HG03039 (cell line): ENCODE measurements around the gene GMDS.

ENCODE experiments used
- ATAC-seq: cut with Tn5 transposase; IDR thresholded peaks from one replicate; pipeline ENCODE4 v1.9.1; 2021; ENCODE audit warnings: mild to moderate bottlenecking, moderate library complexity; ENCODE audit not compliant: unreplicated experiment

Gene GMDS

DNA sequence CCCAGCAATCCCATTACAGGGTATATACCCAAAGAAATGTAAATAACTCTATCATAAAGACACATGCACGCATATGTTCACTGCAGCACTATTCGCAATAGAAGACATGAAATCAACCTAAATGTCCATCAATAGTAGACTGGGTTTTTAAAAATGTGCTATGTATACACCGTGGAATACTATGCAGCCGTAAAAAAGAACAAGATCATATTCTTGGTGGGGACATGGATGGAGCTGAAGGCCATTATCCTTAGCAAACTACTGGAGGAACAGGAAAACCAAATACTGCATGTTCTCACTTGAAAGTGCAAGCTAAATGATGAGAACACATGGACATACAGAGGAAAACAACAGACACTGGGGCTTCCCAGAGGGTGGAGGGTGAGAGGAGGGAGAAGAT lies 201.2 kb downstream of the GMDS start:
- ATAC-seq, result no peak

GRCh38 chr6:2042956-2043648 lies 202.3 kb downstream of the GMDS start:
- ATAC-seq, result no peak

DNA sequence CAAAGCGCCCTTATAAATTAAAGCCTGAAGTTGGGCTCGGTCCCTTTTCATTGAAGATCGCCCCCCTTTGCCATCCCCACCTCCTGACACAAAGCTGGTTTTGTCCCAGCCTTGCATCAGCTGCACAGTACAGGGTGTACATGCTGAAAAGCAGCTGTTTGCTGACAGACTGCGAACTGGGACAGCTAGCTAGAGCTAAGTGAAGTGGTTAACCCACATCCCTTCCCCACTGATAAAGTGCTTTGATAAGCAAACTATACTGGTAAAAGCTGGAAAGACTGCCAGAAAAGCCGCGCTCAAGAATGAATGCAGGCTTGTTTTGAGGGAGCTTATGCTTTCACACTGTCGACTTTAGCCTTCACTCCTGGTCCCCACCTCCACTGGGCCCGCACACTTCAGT lies 207.3 kb downstream of the GMDS start:
- ATAC-seq, result no peak

DNA sequence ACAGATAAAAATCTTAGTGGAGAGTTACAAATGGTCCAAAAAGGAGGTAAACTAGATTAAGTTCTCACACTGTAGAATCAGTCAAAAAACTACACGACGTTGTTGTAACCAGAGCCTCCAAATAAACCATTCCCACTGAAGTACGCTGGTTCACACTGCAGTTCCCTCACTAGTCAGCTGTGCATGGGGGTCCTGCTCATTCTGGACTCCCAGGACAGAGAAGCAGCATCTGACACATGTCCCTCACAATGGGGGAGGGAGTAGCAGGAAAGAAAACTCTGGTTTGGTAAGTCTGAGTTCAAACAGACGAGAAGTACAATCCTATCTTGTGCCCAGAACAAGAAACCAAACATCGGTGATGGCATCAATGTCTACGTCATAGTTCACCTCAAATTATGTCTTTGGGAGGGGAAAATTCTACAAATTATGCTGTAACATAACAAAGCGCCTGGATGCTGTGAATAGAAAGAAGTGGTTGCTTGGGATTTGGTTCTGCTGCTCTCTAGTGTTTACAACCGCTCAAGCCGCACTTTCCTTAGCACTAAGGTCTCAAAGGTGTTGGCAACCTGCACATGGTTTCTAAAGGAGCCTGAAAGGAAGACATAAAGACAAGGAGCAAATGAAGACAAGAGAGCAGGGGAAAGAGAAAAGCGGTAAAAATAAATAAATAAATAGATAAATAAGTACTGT lies 208.0 kb downstream of the GMDS start:
- ATAC-seq, result no peak

DNA sequence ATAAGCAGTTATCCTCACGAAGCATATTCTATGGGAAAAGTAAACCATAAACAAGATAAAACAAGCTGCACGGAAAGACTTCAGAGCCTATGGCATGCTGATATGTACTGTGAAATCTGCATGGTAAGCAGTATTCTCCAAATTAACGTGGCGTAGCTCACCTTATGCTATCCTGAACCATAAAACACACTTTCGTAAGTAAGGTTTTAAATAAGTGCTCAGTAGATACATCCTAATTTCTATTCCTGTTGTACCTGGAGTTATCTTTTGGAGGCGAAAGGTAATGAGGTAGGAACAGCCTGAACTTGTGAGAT lies 208.7 kb downstream of the GMDS start:
- ATAC-seq, result no peak

GRCh38 chr6:2035826-2036709 lies 209.3 kb downstream of the GMDS start:
- no peak for ATAC-seq

DNA sequence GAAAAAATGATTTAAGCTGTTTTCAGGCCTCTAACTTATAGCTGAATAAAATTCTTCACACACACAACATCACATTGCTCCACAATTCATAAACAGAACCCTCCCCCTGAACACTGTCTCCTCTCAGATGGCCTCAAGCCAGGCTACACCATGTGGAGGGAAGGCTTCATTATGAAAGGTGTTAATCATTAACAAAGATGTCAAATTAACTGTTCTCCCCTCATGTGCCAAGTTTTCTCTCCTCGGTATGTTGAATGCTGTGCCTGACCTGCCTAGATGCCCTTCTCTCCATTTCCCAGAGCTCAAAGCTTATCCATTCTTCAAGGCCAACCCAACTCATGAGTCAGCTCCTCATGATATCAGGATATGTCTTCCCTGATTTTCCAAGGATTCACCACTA lies 210.4 kb downstream of the GMDS start:
- no peak for ATAC-seq

- no peak for ATAC-seq
These were observed 211.1 kb downstream of the GMDS start for GRCh38 chr6:2034256-2034655.

GRCh38 chr6:2033544-2033943 lies 211.9 kb downstream of the GMDS start:
- ATAC-seq, result no peak

- no peak for ATAC-seq
These were observed 214.6 kb downstream of the GMDS start for GRCh38 chr6:2030682-2031244.

DNA sequence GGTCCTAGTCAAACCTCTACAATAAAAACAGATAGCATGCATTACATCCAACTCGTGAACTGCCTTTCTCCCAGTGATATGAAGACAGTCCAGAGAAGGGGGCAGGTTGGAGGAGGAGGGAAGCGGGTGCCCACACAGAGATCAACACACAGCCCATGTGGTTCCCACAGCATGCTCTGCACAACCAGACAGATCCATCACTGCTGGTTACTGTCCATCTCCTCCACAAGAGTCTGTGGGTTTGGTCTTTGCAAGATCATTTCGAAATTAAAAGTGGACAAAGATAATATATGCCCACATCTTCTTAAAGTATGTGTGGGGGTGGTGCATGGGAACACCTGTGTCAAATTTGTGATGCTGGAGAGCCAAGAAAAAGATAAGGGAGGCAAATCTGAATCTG lies 215.5 kb downstream of the GMDS start:
- ATAC-seq, result no peak

GRCh38 chr6:2029130-2029794 lies 216.1 kb downstream of the GMDS start:
- no peak for ATAC-seq

DNA sequence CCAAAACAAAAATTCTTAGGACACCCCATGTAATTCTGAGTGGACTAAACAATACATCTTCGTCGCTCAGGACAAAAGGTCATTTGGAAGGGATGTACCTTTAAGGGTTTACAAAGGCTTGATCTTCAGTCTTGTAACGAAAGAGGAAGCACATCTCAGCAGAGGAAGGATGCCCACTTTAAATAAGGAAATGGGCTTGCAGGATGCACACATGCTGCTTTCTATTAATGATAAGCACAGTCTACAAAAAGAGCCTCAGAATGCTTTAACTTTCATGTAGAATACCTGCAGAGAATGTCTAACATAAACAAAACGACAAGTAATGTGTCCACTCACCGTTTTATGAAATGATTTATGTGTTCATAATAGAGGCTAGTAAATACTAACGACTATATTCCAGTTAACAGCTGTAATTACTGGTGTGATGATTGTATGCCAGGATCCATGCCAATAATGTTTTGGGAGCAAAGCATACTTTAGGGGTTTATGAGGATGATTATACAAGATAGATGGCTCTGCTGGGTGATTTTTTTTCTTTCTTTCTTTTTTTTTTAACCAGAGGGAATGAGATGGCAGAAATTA lies 216.9 kb downstream of the GMDS start:
- no peak for ATAC-seq

DNA sequence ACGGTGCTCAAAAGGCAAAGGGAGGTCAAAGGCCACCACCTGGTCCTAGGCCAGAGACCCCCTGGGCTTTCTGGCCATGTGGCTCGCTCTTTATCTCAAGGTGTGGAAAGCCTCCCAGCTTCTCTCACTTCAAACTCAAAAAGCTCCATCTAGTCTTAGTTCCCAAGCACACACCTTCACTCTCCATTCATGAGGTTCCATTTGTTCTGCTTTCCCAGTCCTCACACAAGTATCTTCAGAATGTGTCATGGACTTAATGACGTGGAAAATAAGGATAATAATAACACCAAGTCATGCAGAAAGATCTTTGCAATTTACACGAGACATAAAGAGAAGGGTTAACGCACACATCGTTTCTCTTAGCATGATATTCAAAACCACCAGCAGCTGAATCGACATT lies 219.3 kb downstream of the GMDS start:
- ATAC-seq, result no peak

DNA sequence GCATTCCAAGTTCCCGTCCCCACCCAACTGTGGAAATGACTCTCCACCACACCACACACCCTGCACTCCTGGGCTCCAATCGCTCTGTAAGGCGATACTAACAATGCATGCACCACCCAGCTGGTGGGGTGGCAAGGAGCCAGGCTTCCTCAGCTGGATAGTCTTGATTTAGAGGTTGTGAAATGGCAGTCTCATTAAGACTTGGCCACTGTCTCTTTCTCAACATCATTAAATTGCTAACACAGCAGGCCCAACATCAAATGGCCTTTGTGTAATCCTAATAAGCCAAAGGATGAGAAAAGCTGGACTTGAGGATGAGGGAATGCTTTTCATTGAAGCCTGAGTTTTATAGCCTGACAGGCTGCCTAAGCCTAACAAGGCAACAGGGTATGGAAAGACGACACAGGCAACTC lies 223.7 kb downstream of the GMDS start:
- ATAC-seq, result no peak

- no peak for ATAC-seq
These were observed 224.5 kb downstream of the GMDS start for GRCh38 chr6:2020909-2021308.

- no peak for ATAC-seq
These were observed 226.4 kb downstream of the GMDS start for GRCh38 chr6:2019051-2019450.

DNA sequence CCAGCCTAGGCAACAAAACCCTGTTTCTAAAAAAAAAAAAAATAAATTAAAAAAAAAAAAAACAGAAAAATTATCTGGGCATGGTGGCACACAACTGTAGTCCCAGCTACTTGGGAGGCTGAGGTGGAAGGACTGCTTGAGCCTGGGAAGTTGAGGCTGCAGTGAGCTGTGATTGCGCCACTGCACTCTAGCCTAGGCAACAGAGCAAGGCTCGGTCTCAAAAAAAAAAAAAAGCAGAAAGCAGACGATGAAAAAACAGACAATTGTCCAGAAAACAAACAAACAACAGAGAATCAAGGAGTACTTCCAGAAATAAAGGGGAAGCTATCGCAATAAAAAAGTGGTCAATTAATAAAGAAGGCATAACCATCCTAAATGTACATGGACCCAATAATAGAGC lies 229.4 kb downstream of the GMDS start:
- ATAC-seq, result no peak

GRCh38 chr6:2008383-2008976 lies 236.9 kb downstream of the GMDS start:
- ATAC-seq, result no peak

DNA sequence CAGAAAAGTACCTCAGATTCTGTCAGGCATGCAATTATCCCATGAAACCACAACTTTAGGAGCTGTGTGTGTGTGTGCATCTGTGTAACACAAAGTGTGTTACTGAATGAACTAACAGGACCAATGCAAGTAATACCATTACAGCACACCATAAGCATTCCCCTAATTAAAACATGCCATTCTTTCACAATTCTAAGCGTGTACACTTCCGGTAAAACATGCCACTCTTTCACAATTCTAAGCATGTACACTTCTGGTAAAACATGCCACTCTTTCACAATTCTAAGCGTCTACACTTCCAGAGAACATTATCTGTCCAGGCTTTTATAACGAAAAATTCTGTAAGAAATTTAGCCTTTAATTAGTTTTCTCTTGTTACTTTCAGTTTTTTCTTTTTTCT lies 238.2 kb downstream of the GMDS start:
- ATAC-seq, result no peak
